GM21526 (cell line): ENCODE measurements around the gene DNPEP.
"Not testable (repeated sequence)": the region's sequence is repeated elsewhere in the genome, so short reads cannot be mapped to it uniquely, and the experiment has no call there.

Experiments
- ATAC-seq: cut with Tn5 transposase; IDR thresholded peaks from one replicate; pipeline ENCODE4 v1.9.1; 2021; ENCODE audit warnings: moderate library complexity; ENCODE audit not compliant: unreplicated experiment, low FRiP score

Gene DNPEP

GRCh38 chr2:219402665-219403515 is 15.2 kb upstream of the DNPEP start:
- ATAC-seq: peak; percentile 58

- ATAC-seq: no peak
Observed at GRCh38 chr2:219401606-219402005, 13.9 kb upstream of the DNPEP start.

- no peak for ATAC-seq
Observed at GRCh38 chr2:219400562-219400961, 12.8 kb upstream of the DNPEP start.

GRCh38 chr2:219399716-219400478 is 12.2 kb upstream of the DNPEP start:
- ATAC-seq: no peak

- ATAC-seq: no peak
Observed at GRCh38 chr2:219398721-219399363, 11.1 kb upstream of the DNPEP start.

- no peak for ATAC-seq
Observed at GRCh38 chr2:219396863-219397457, 9.2 kb upstream of the DNPEP start.

- ATAC-seq: no peak
Observed at GRCh38 chr2:219395609-219396008, 7.9 kb upstream of the DNPEP start.

GRCh38 chr2:219395056-219395455 is 7.3 kb upstream of the DNPEP start:
- not testable (repeated sequence) for ATAC-seq

GRCh38 chr2:219392754-219393153 is 5.0 kb upstream of the DNPEP start:
- ATAC-seq: no peak

GRCh38 chr2:219388907-219389156 is 1.1 kb upstream of the DNPEP start:
- no peak for ATAC-seq

GRCh38 chr2:219388121-219388906 is 602 bp upstream of the DNPEP start:
- peak; percentile 77 for ATAC-seq

- ATAC-seq: no peak
Observed at GRCh38 chr2:219386532-219387280, 1.0 kb downstream of the DNPEP start.

GRCh38 chr2:219385958-219386520 is 1.7 kb downstream of the DNPEP start:
- ATAC-seq: no peak

- ATAC-seq: no peak
Observed at GRCh38 chr2:219384859-219385258, 2.9 kb downstream of the DNPEP start.

- ATAC-seq: no peak
Observed at GRCh38 chr2:219384083-219384713, 3.5 kb downstream of the DNPEP start.

GRCh38 chr2:219381448-219381847 is 6.3 kb downstream of the DNPEP start:
- no peak for ATAC-seq

- ATAC-seq: no peak
Observed at GRCh38 chr2:219380926-219381325, 6.8 kb downstream of the DNPEP start.

GRCh38 chr2:219378163-219378851 is 9.4 kb downstream of the DNPEP start:
- ATAC-seq: no peak
